NCI-H2196 treated with DMSO at 0.1 percent for 48 hours (cell line): ENCODE data around the gene ADAMTSL5.

Source experiments
- DNase-seq: peaks from one replicate; lab custom pipeline; 2025; ENCODE audit not compliant: unreplicated experiment; lab: John Stamatoyannopoulos, UW

The ADAMTSL5 gene

GRCh38 chr19:1497578-1498235 is 15.1 kb downstream of the ADAMTSL5 start:
- DNase-seq = no peak

GRCh38 chr19:1496714-1497577 is 15.9 kb downstream of the ADAMTSL5 start:
- DNase-seq = no peak

DNA sequence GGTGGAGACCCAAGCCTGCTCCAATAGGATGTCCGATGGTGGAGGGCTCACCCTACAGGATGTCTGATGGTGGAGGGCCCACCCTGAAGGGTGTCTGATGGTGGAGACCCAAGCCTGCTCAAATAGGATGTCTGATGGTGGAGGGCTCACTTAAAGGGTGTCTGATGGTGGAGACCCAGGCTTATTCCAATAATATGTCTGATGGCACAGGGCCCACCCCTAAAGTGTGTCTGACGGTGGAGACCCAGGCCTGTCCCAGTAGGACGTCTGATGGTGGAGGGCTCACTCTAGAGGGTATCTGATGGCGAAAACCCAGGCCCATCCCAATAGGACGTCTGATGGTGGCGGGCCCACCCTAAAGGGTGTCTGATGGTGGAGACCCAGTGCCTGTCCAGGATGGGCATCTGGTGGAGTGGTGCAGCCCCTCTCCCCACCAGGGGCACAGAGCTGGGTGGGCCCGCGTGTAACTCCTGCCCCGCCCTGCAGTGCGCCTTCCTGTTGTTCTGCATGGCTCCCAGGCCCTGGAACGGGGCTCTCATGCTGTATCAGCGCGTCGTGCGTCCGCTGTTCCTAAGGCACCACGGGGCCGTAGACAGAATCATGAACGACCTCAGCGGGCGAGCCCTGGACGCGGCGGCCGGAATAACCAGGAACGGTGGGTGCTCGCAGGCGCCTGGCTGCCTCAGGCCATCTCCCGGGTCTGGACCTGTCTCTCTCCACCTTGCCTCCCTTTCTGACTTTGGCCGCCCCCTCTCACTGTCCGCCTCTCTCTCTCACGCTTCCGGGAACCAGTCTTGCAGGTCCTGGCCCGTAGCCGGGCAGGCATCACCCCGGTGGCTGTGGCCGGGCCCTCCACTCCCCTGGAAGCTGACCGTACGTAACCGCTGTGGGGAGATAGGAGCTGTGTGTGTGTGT is 16.8 kb downstream of the ADAMTSL5 start:
- no peak for DNase-seq

GRCh38 chr19:1495051-1495798 is 17.6 kb downstream of the ADAMTSL5 start:
- DNase-seq = no peak

DNA sequence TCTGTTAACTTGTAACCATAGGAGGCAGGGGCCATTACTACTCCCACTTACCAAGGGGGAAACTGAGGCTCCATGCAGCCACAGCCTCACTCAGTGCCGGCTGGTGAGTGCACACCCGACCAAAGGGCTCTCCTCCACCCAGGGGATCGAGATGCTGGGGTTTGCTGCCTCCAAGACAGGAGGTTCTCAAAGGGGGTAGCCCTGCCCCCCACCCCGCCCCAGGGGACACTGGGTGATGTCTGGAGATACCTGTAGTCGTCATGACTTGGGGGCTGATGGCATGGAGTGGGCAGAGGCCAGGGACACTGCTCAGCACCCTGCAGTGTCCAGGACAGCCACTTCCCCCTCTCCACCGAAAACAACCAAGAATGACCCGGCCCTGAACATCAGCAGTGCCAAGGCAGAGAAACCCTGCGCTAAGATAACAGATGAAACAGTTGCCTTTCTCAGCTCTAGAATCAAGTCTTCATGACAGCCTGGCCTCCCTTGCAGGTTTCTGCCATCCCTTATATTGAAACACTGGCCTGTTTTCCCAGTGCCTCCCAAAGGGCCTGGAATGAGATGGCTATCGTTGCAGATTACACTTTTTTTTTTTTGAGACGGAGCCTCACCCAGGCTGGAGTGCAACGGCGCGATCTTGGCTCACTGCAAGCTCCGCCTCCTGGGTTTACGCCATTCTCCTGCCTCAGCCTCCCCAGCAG is 18.6 kb downstream of the ADAMTSL5 start:
- DNase-seq = no peak

- DNase-seq = no peak
Measured at GRCh38 chr19:1492474-1493006, 20.3 kb downstream of the ADAMTSL5 start.

- DNase-seq = no peak
Measured at GRCh38 chr19:1491849-1492170, 21.0 kb downstream of the ADAMTSL5 start.

GRCh38 chr19:1491114-1491848 is 21.5 kb downstream of the ADAMTSL5 start, which contains the start of gene REEP6:
REEP6 (plus strand) TSS chr19:1491181; CDS start chr19:1491270, 89 bp downstream.
- DNase-seq = no peak

DNA sequence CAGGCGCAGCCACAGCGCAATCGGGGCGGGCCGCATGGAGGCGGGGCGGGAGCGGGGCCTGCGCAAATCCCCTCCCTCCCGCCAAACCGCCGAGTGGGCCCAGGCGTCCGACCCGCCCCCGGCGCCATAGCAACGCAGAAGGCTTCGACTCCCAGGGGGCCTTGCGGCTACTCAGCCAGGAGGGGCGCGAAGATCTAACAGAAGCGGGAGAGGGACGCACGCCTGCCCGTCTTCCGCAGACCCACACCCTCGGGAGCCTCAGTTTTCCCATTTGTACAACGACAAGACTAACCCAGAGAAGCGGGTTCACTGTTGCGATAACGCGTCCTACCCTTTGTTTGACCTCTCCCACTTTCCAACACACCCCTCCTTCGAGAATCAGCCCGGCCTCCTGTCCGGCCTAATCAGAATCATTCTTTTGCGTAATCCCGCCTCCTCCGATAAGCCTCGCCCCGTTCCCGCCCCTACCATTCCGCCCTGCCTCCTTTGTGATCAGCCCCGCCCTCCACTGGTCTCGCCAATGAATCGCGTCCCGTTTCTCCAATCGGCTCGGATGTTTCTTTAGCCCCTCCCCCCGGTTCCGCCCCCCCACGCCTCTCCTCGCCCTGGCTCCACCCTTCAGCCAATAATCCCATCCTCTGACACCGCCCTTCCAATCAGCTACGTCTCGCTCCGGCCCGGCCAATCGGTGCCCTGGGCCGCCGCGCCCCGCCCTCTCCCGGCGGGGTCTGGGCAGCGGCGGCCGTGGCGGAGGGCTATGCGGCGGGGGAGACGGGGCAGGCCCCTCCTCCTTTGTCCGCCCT is 22.3 kb downstream of the ADAMTSL5 start, which contains the start of gene PCSK4:
TSS of gene PCSK4 (minus strand) at position 40 of the 803 bp plus-strand sequence. CDS start at position 36, 4 bp downstream.
- peak; percentile 100 for DNase-seq

- no peak for DNase-seq
Measured at GRCh38 chr19:1489463-1490310, 23.1 kb downstream of the ADAMTSL5 start.

- DNase-seq = no peak
Measured at GRCh38 chr19:1488282-1488601, 24.6 kb downstream of the ADAMTSL5 start.

GRCh38 chr19:1487576-1488281 is 25.1 kb downstream of the ADAMTSL5 start:
- no peak for DNase-seq

GRCh38 chr19:1486720-1487575 is 25.9 kb downstream of the ADAMTSL5 start:
- DNase-seq = no peak

- no peak for DNase-seq
Measured at GRCh38 chr19:1483979-1484428, 28.8 kb downstream of the ADAMTSL5 start.

DNA sequence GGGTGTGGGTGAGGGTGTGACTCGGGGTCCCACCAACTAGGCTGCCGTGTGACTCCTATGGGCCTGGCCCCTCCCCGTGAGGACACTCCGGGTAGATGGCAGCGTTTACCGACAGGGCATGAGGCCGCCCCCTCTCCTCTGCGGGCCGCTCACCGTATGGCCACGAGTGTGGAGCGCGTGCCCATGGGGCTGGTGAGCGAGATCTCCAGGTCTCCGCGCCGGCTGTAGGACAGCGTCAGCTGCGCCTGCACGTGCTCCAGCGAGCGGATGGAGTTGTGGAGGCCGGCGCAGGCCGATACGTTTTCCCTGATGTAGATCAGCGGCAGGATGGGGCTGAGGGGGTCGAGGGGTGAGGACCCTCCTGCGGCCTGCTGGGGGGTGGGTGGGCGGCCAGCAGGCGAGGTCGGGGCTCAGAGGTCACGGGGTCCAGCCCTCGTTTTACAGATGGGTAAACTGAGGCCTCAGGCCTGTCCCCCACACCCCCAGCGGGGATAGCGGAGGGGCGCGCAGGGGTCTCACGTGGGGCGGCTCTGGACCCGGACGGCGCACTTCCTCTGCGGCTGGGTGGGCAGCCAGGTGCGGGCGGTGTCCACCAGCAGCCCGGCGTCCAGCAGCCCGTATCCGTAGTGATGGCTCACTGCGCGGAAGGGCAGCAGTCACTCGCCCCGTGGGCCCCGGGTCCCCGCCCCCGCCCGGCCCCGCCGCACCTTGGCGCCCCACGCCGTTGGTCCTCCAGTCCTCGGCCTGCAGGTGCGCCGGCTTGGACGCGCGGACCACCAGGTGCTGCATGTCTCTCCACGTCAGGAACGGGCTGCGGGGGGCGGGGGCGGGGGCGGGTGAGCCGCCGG is 29.5 kb downstream of the ADAMTSL5 start:
- DNase-seq = no peak
